Measurements from ENCODE around the gene ERAL1.

DNA sequence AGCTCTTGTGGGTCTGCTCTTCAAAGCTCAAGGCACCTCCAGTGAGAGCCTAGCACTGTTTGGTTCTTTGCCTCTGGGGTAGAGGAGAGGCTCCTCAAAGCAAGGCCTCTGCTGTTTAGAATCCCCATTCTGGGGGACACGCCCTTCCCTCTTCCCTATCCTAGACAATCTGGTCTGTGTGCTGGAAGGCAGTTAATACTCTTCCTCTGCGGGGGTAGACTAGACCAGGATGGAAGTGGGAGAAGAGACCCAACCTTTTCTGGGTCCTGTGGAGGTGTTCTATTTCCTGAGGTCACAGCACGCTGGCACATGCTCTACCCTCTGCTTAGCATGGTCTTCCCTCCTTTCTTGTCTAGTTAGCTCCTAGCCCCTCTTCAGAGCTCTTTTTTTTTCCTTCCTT is 7.7 kb downstream of the ERAL1 start:
- no peak for TF ChIP-seq EZH2phosphoT487 (IDR thresholded peaks at IDR 0.05; ENCODE audit: low read depth, severe bottlenecking, unreplicated experiment)
- TF ChIP-seq, protein P1, sequence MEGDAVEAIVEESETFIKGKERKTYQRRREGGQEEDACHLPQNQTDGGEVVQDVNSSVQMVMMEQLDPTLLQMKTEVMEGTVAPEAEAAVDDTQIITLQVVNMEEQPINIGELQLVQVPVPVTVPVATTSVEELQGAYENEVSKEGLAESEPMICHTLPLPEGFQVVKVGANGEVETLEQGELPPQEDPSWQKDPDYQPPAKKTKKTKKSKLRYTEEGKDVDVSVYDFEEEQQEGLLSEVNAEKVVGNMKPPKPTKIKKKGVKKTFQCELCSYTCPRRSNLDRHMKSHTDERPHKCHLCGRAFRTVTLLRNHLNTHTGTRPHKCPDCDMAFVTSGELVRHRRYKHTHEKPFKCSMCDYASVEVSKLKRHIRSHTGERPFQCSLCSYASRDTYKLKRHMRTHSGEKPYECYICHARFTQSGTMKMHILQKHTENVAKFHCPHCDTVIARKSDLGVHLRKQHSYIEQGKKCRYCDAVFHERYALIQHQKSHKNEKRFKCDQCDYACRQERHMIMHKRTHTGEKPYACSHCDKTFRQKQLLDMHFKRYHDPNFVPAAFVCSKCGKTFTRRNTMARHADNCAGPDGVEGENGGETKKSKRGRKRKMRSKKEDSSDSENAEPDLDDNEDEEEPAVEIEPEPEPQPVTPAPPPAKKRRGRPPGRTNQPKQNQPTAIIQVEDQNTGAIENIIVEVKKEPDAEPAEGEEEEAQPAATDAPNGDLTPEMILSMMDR (IDR thresholded peaks at IDR 0.05; ENCODE audit: poor library complexity) = no peak

All from hepatocyte (in vitro differentiated cells).